HG02973 (cell line): ENCODE results near the gene SH3RF3.

ENCODE experiments used
- ATAC-seq: cut with Tn5 transposase; IDR thresholded peaks from one replicate; pipeline ENCODE4 v1.9.1; 2021; ENCODE audit warnings: moderate library complexity; ENCODE audit not compliant: unreplicated experiment

Gene SH3RF3

DNA sequence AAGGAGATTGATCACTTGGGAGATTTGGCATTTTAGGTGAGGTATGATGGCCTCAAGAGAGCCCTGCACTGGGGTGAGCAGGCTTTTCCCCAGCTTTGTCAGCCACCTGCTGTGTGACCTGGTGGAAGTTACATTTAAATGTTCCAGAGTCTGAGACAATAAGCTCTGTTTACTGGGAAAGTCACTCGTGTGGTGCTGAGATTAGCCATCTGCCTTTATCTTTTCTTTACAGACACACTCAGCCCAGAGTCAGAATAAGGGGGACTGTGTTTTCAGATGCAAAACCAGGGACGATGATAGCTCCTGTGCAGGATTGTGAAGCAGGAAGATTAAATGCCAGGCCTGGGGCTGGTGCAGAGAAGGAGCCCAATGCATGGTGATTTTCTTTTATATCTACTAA is 47.9 kb downstream of the SH3RF3 start:
- no peak for ATAC-seq

DNA sequence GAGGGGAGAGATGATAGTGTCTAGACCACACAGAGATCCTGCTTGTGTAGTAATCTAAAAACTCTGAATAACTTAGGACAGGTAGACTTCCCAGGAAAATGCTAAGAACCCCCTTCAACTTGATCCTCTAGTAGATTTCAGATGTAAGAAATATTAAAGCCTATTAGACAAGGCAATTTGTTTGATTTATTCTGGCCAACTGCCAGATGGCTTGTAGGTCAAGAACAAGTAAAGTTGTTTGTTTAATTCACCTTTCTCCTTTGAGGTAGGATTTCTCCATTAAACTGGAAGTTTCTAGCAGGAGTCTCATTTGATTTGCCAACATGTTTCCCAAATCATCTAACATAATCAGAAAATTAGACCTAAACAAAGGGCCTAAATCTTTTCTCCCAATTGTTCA is 48.6 kb downstream of the SH3RF3 start:
- ATAC-seq = no peak

DNA sequence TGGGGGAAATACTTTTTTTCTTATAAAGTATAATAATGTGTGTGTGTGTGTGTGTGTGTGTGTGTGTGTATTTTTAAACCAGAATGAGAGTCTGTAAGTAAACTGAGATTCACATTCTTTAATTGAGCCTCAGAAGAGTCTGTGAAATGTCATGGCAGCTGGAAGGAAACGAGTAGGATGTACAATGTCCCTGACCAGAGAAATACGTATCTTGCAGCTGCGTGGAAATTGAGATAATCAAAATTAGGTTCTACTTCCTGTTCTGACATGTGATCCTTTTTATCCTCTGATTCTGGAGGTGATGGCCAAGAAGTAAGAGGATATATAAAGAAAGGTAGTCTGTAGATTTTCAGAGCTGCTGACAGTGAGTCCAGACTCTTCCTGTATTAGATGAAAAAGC is 50.0 kb downstream of the SH3RF3 start:
- no peak for ATAC-seq

DNA sequence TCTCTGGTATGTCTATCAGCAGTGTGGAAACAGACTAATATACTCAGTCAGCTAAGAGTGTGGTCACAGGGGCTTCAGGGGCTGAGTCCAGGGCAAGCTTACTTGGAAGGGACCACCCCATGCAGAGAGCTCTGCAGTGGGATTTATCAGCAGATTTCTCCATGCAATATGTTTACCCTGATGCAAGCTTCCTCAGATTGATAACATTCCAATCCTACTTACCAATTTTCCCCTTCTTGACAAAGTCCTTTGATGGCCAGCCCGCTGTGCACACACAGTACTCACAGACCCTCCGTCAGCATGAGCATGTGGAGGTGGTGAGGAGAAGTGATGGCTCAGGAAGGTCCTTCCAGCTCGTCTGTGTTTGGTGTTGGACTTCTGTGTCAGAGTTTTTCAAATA is 51.8 kb downstream of the SH3RF3 start:
- ATAC-seq = no peak

DNA sequence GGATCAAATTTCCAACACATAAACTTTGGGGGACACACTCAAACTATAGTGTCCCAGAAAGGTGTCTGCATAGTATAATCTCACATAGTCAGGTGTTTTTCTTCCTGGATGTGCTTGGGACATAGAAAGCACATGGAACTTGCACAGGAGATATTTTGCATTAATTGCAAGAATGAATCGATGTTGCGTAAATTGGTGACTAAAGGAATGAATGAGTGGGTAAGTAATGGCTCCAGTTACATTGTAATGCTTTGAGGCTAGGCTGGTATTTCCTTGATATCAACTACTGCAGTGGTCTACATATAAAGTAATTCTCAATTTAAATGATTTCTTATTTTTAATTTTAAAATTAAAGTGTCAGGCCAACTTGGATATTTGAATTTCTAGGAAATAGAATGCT is 53.4 kb downstream of the SH3RF3 start:
- no peak for ATAC-seq

DNA sequence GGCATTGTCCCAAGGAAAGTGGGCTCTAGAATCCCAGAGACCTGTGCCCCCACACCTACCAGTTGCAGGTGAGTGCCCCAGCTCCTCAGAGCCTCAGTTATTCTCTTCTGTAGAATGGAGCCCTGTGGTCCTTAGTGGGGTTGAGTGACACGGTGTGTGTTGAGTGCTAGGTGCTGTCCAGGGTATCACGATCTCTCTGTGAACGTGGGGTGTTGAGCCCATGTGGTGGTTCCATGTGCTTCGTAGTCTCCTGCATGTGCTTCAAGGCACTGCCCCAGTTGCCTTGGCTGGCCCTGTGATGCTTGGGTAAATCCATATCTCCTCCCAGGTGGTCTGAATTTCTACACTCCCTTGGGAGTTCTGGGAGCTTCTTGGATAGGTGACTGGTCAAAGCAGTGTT is 54.9 kb downstream of the SH3RF3 start:
- ATAC-seq = no peak

DNA sequence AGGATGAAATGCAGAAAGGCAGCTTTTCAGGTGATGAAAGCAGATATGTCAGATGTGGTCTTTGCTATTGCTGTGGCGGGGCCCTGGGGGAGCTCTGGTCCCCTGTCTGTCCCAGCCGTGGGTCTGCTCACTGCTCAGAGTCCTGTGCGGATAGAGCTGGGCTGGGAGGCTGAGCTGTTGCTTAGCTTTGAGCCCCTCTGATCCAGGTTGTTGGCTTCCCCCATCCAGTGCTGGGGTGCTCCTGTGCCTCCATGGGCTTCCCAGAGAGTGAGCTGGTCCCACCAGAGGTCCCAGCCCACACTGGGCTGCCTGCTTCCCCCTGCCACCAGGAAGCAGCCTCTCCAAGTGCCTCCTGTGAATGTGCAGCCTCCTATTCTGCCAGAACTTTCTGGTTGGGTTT is 55.4 kb downstream of the SH3RF3 start:
- ATAC-seq = no peak

DNA sequence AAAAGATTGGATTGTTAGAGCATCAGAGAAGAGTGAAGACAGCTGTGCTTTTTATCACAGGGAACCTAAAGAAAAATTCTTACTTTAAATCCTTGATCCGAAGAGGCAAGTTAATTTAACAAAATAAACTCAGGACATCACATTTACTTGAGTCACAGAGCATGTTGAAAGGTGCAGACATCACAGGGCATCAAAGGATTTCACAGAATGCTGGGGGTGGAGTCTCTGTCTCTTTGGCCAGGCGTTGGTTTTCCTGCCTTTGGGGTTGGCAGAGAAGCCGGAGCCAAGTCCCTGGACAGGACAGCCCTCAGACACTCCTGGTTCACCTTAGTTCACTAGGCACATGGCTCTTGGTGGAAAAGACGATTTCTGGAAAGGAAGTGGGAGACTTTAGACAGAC is 56.3 kb downstream of the SH3RF3 start:
- no peak for ATAC-seq

DNA sequence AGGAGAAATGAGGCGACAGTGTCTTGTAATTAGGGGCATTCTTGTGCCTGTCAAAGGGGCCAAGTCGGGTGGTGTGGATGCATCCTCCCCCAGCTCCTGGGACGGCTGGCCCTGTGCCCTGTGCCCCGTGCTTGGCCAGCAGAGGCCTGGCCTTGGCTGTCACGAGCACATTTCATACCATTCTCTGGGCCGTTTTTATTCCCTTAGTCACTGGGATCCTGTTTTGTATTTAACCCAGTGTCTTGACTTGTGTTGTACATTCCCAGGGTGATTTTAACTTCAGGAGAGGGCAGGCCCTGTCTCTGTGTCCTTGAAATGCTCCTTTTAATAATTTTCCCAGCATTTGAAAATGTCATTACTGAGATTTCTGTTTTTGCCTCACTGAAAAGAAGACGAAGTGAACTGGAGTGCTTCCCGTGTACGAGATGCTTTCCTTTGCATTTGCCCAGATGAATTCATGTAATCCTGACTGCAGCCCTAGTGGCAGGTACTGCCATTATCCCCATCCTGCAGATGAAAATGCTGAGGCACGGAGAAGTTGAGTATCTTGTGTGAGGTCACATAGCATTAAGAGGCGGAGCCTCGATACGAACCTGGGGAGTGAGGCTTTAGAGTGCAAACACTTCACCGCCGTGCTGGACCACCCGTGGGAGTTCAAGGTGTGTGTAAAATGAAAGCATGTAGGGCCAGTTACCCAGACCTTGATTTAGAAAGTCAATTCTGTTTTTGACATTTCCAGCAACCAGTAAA is 57.0 kb downstream of the SH3RF3 start:
- ATAC-seq = no peak

DNA sequence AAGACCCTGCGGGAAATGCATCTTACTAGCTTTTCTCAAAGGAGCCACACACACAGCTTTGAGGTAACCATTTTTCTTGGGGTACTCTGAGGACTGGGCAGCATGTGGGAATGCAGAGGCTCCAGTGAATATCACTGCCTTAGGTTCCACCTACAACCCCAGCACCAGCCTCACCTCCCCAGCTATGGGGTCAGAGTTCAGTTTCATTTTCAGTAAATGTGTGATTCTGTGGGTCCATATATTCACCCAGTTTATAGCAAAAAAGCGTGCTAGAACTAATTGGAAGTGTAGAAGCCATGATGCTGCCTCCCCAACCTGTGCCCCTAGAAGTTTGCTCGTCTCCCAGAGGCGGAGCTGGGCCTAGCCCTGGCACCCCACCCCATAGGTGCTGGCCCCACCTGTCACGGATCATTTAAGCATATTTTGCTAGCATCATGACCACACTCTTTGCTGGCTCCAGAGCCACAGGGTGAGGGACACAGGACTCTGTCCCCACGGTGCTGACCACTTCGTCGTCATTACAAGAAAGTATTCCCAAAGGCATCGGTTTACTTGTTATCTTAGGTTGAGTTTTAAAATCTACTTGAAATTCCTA is 57.7 kb downstream of the SH3RF3 start:
- no peak for ATAC-seq

DNA sequence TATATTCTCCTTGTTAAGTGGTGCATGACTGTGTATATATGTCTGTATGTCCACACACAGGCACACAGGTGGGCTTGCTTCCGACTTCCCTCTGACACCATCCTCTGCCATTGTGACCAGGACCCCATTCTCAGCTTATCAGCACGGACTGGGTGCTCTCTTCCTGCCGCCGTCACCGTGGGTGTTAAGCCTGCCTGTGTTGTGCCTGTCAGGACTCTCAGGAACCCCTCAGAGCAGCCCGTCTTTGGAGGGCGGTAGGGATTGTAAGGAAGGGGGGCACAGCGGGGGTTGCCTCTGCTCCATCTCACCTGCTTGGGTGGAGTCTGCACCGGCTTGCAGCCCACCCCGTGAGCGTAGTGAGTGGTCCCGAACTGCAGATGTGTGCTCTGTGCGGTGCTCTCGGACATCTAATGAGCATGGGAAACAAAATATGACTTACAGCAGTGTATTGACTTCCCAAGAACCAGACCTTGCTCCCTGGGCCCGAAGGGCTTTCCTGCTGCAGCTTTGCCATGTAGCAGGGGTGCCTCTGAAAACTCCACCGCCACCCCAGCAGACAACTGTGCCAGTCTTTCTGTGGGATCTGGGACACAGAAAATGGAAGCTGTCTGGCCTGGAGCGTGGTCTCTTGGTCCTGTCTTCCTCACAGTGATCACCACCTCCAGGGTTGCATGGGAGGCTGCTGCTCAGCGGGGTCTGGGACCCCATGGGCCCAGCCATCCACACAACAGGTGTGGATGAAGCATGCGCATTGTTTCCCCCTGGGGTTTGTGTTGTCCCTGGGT is 58.9 kb downstream of the SH3RF3 start:
- no peak for ATAC-seq

DNA sequence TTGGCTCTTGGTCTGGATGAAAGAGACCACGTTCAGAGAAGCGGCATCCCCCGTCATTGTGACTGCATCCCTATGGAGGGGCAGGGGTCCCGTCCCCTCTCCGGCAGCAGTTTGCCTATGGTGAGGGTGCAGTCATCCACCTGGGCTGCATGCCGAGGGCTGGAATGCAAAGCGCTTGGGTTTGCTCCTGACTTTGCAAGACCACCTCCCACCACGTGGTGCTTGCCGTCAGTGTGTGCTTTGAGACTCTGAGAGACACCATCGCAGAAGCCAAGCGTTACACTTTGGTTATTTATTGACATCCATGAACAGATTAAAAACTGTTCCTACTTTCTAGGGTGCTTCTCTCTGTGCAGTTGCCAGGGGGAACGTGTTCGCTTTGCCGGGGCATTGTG is 59.5 kb downstream of the SH3RF3 start:
- no peak for ATAC-seq

DNA sequence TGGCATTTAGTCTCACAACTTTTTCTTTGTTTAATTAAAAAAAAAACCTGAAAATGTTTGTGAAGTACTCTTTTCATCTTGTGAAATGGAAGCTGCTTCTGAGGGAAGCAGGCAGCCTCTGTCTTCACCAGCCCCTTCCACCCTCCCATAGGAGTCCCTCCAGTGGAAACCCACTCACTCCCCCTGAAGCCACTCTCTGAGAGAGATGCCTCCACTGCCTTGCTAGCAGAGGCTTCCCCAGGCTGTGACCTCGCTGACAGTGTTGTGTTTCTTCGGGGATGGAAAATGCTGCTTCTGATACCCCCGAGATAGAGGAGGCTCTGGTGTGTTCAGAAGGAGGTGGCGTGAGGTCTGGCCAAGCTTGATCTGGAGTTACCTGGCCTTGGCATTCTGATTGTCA is 59.9 kb downstream of the SH3RF3 start:
- no peak for ATAC-seq

DNA sequence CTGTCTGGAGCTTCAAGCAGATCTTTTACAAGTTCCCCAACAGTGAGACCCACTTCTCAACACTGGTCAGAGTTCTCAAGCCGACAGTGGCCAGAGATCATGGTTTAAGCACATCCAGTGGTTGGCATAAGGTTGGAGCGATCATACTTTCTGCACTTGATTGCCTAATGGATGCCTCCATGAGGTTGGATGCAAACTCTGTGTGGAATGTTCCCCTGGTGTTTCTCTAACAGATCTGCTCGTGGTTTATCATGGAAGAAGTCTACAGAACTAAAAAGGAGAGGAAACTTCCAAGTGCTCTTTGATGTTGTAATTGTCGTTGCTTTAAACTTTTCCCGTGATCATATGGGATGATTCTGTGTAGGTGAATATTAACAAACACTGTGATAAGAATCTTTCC is 60.7 kb downstream of the SH3RF3 start:
- no peak for ATAC-seq

DNA sequence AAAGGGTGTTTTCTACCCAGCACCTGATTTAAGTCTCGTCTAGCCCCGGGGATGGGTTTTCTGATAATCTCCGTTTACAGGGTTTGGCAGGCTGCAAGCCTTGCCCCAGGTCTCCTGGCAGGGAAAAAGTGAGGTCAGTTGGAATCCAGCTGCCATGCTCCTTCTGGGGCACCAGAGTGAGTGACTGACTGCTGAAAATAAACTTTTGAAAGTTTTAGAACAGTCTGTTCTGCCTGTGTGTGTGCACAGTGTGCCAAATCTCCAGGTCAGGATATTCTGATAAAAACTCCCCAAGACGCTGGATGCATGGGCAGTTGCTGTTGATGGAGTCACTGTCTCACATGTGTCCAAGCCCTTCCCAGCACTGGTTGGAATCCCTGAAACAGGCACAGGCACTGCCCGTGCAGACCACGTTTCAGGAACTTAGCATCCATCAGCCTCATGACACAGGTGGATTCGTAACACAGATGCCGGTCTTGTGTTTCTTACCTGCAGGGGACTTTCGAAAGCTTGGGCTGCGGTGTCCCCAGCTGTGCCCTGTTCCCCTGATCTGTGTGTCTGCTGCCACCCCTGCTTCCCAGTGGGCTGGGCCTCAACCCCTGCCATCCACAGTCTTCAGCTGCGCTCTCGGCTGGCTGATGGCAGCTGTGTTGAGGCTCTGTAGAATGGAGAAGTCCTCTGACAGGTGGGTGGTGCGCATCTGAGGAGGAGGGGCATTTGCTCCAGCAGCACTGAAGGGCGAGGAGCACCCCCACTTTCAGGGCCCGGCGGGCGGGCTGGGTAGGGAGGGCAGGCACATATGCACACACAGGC is 65.0 kb downstream of the SH3RF3 start:
- no peak for ATAC-seq

DNA sequence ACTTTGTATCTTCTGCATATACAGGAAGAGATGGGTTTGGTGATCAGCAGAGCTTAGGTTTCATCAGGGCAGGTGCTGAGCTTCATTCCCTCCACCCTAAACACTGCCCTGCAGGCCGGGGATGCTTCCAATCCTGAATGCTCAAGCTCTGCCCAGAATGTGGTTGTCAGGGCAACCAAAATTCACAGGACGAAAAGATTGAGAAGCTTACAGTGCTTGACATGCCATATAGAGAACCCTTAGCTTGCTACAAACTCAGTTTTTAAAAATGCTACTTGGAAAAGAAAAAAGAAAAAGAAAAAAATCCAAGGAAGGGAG is 65.6 kb downstream of the SH3RF3 start:
- ATAC-seq = no peak

DNA sequence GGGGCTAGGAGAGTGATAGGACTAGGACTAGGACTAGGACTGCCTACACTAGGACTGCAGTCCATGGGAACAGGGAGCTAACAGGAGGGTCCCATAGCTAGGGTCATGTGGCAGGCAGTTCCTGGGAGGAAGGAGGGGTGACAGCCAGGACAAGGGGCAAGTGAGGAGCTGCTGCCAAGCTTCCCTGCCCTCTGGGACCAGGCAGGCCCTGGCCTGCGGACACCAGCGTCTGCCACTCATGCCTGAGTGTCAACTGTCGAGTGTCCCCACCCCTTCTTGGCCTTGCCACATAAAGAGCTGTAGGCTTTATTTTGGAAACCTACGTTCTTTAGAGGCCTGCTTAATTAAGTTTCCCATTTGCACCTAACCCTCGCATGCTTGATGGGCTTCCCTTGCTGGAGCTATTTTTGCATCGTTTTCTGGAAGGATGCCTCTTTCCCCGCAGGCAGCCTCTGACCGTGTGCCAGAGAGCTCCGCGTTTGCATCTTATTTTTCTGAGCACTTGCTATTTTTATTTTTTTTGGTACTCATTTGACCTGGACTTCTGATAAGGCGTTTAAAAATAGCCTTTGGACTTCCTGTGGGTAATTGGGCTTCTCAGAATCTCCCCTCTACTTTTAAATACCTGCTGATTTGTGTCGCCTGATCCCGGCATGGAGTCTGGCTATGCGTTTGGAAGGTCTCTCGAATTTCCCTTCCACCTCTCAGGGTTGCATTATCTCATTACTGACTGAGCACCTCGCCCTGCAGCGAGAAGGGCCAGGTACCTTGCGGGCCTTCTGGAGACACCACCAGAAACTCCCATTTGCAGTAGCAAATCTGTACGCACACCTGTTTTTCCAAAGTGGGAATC is 66.4 kb downstream of the SH3RF3 start:
- ATAC-seq = no peak

DNA sequence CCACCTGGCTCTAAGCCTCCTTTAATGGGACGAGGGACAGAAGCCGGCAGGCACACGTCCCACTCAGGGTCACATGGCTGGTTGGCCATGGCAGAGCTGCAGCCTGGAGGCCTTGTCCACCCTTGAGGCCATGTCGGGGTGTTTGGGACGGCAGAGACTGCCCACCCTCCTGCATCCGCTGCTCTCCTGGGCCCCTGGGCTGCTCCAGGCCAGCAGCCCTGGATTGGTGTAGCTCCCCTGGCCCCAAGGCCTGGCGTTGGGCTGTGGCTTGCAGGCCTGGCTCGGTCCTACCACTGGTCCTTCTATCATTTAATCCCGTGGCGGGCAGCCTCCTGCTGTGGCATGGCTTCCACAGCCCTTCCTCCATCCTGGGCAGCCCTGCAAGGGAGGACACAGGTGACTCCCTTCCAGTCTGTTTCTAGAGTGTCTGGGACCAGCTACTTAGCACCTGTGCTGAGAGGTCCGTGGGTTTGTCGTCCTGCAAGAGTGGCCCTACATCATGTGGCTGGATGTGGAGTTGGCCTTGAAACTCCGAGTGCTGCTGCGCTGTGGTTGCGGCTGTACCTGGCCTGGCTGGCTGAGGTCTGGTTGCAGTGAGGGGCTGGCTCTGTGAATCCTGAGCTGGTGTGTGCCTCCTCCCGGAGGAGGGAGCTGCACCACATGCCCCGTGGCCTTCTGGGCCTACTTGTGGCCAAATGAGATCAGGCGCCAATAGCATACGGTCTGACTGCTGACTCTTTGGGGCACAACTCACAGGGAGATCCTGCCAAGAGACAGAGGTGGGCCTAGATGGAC is 67.3 kb downstream of the SH3RF3 start:
- no peak for ATAC-seq

DNA sequence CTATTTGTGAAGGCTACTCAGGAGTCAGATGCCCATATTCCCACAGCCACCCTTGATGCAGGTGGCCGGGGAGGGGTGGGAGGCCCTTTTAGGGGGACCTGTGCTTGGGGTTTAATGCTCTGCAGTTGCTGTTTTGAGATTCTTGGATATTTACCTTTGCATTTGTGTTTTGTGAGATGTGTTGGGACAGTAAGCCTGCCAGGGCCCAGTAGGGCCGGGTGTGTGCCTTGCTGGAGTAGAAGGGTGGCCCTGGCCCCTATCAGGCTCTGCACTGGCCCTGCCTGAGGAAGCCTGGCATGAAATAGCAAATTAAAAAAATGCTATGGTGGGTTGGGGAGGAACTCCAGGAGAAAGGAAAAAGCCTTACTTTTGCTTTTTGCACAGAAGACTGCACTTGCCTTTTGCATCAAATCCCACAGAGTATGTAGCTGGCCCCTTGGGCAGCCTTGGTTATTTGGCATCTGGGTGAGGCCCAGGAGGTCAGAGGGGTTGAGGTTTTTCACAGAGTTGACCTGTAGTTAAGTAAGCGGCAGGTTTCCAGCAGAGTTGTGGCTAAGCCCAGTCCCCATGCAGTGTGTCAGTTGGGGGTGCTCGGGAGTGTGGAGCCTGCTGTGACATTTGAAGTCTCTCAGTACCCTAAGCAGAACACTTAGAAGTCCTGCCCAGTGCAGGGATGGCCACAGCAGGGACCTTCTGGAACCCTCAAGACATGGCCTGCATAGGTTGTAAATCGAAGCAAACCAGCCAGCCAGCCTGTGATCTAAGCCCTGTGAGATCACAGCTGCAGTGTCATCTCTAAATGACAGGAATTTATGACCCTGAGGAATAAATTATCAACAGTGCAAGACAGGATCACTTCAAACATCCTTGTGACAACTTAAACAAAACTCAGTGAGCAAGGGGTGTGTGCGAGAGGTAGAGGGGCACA is 68.8 kb downstream of the SH3RF3 start:
- no peak for ATAC-seq
